GM19240 (cell line): ENCODE measurements around the gene SNX14.
A peak's percentile ranks its signal among the peaks of the same experiment; 100 is the strongest.

Experiments used
- DNase-seq: peaks from one replicate; pipeline ENCODE4 v3.0.0; 2011; ENCODE audit warnings: low spot score; ENCODE audit not compliant: insufficient read length

The SNX14 gene

GRCh38 chr6:85516168-85516567 lies 77.5 kb downstream of the SNX14 start:
- no peak for DNase-seq

DNA sequence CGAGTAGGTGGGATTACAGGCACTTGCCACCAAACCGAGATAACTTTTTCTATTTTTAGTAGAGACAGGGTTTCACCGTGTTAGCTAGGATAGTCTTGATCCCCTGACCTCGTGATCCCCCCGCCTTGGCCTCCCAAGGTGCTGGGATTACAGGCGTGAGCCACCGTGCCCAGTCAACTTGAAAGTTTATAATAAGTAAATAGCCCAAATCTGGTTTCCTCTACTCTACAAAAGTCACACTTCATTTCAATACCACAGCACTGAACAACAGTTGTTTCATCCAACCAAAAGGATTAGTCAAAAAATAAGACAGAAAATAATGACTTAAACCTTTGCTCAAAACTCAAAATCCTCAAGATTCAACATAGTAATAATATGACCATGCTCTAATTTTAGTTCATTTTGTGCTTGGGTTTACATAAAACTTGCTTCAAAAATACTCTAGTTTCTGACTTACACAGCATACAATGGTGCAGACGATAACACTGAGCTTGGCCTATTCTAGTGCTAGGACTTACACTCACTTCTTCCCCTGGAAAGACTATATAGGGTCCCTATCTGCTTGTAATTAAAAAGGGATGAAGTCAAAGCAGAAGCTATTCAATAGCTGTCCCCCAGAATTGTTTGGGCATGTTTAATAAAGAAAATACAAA lies 87.1 kb downstream of the SNX14 start:
- DNase-seq: no peak

DNA sequence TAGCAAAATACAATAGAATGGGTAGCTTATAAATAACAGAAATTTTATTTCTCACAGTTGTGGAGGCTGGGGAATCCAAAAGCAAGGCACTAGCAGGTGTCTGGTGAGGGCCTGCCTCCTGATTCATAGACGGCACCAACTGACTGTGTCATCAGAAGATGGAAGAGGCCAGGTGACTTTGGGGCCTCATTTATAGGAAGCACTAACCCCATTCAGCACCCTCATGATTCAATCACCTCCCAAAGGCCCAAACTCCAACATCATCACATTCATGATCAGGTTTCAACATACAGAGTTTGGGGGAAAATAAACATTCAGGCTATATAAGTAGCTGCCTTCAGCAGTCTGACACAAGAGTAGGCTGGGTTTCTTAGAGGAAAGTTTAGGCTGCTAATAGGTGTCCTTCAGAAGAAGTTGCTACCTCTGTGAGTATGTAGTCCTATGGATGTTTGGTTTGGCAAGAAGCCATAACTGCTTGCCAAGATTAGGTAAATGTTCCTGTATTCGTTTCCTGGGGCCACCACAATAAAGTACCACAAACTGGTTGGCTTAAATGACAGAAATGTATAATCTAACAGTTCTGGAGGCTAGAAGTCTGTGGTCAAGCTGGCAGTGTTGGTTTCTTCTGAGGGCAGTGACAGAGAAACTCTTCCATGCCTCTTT lies 94.9 kb downstream of the SNX14 start:
- no peak for DNase-seq

DNA sequence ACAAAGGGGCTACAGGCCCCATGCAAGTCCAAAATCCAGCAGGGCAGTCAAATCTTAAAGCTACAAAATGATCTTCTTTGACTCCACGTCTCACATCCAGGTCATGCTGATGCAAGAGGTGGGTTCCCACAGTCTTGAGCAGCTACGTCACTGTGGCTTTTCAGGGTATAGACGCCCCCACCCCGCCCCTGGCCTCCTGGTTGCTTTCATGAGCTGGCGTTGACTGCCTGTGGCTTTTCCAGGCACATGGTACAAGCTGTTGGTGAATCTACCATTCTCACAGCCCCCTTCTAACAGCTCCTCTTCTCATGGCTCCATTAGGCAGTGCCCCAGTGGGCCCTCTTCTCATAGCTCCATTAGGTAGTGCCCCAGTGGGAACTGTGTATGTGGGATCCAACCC lies 96.8 kb downstream of the SNX14 start:
- no peak for DNase-seq

DNA sequence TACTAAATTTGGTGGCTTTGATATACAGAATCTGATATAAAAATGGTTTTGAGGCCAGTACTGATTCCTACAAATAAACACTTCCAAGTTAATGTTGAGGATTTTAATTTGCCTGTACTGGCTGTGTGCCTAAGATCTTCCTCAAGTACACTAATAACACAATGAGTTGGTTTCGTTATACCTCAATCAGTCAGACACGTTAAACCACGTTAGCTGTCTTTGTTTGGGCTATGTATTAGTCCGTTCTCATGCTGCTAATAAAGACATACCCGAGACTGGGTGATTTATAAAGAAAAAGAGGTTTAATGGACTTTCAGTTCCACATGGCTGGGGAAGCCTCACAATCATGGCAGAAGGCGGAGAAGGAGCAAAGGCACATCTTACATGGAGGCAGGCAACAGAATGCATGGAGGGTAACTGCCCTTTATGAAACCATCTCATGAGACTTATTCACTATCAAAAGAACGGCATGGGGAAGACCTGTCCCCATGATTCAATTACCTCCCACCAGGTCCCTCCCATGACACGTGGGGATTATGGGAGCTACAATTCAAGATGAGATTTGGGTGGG lies 97.6 kb downstream of the SNX14 start:
- DNase-seq: no peak

- no peak for DNase-seq
Observed at GRCh38 chr6:85494547-85495536, 98.8 kb downstream of the SNX14 start.

DNA sequence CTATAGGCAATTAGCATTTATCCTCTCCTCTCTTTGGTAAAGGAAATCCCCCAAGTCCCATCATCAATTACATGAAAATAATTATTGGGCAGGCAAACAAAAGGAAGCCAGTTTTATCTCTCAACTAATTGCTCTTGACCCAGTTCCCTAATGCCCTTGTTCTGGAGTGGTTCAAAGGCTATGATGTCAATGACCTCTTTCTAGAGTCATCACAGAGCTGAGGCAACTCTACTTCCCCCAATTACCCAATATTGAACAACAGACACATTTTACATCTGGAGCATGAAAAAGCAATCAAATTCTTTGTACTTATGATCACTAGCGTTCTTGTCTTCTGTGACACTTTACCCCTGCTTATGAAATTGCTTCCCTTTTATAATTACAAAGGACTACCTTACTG lies 100.3 kb downstream of the SNX14 start:
- DNase-seq: no peak

DNA sequence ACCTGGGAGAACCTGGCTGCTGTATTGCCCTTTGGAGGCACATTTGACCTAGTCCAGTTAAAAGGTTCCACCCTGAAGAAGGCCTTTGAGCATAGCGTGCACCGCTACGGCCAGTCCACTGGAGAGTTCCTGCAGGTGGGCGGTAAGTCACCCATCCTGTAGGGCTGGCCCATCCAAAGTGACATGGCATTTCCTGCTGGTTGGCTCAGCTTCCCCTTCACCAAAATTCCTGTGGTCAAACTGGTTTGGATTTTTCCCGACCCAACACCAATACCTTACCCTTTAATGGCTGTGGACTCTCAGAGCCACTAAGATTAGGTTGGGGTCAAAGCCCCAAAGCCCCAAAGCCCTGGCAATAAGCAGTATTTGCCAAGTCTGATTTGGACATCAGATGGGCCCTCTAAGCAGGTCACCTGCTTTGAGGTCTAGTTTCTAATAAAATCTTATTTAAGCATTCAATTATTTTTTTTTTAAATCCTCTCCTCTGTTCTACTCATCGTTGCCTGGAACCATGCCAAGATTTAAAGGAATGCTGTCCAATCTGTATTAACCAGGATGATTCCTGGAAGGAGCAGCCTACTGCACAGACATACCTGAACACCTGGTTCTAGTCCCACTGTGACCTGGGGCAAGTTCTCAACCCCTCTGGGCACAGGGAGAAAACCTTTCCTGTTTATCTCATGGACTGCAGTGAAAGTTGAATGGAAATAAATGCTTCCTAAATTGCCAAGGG lies 103.0 kb downstream of the SNX14 start:
- DNase-seq: no peak

GRCh38 chr6:85484948-85485347 lies 108.7 kb downstream of the SNX14 start:
- DNase-seq: no peak

DNA sequence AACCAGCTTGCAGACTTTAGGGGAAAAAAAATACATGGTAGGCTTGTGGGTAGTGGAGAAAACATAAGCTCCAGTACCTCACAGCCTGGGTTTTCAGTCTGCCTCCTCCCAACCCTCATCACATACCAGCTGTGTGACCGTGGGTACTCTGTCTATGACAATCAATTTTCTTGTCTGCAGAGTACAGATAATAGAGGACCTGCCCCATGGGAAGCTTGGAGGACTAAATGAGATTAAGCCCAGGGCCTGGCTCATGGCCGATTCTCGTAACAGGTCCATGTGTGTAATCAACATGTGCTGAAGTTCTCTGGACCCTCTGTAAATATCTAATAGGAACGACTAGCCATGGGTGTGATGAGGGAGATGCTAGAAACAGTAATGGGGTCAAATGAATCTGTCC lies 109.8 kb downstream of the SNX14 start:
- no peak for DNase-seq

DNA sequence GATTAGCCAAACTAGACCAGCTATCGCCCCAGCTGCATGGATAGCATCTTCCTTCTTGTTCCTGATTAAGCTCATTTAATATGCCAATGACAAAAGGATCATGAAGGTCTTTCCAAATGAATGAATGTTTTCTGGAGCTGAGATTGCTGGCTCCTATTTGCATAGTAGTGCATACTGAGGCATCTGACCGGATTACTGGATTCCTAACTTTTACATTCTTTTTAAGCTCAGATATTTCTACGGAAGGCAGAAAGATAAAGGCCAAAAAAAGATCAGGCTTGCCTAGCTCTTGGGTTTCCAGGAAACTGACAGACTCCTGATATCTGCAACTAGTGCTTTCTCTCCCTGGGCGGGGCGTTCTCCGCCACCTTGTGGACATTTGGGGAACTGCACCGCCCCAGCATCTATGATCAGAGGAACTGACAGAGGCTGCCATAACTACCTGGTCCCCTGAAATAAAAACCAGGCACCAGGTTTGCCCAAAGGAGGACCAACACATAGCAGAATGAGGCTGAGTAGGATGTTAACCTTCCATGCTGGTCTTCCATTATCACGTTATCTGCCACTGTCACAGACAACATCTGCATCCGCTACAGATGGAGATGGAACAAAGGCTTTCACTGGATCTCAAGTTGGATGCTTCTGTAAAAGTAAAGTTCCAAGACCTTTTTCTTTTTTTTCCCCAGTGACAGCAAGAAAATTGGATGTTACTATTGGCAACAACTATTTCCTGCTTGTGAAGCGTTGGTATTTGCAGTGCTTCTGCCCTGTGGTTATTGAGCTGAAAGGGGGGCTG lies 110.6 kb downstream of the SNX14 start:
- DNase-seq: peak; percentile 45

DNA sequence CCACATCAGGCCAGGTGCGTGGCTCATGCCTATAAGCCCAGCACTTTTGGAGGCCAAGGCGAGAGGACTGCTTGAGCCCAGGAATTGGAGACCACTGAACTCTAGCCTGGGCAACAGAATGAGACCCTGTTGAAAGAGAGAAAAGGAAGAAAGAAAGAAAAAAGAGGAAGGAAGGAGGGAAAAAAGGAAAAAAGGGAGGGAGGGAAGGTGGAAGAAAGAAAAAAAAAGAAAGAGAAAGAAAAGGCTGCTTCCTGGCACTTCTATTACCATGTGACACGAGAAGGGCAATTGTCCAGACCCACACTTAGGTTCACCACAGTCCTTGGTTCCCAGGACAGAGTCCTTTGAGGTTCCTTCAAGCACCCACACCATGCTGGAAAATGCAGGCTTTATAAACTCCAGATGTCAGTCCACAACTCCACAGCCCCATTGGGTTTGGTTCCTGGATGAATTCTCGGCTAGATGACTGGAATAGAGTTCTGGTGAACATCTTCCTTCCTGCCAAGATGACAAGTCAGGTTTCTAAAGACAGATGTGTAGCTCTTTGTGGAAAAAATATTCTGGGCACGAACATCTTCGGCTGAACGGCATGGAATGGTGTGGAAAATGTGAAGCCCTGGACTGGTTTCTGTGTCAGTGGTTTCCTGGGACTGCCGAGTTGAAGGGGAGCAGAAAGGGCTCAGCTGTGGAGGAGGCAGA lies 111.3 kb downstream of the SNX14 start:
- DNase-seq: no peak

DNA sequence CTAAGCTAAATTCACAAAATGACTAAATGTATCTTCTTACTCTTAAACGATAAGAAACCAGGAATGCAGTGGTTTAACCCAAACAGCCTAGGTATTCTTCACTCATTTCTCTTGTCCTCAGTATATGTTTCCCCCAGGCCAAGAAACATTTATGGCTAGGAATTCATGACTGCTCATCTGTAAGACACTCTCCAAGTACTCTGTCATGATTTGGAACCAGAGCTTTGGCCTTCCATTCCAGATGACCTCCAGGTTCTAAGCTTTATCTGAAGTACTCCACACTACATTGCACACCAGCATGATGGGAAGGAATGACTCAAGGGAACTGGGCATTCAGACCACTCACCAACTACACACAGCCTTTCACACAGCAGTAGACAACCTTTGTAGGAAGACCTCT lies 114.5 kb downstream of the SNX14 start:
- no peak for DNase-seq

DNA sequence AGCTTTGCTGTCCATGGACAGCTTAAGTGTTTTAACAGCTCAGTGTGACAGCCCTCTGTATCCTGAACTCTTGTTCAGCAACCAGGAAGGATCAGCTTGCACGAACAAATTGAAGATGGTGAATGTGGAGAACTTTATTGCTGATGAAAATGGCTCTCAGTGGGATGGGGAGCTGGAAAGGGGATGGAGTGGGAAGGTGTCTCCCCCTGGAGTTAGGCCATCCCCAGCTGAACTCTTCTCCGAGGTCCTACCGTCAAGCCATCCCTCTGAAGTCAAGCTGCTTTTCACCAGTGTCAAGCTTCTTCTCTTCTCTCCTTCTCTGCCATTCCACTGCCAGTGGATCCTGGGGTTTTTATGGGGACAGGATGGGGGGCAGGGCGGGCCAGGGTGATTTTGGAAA lies 117.1 kb downstream of the SNX14 start:
- DNase-seq: no peak

- DNase-seq: no peak
Observed at GRCh38 chr6:85473748-85474147, 119.9 kb downstream of the SNX14 start.

GRCh38 chr6:85472744-85473143 lies 120.9 kb downstream of the SNX14 start:
- DNase-seq: no peak

DNA sequence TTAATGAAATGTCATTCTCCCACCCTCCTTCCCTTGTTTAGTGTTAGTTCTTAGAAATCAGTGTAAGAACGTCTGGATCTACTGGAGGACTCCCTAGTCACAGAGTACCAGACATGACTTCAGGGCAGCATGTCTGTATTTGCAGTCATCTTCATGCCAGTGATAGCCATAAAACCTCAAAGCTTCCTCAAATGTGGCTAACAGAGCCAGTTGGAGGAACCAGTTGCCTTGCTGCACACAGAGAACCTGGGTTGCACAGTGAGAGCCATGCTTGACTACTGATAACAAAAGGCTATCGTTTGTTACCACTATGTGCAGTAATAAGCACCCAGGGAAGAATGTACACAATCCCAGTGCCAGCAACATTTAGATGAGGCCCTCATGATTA lies 123.6 kb downstream of the SNX14 start:
- no peak for DNase-seq

GRCh38 chr6:85469276-85470022 lies 124.2 kb downstream of the SNX14 start:
- DNase-seq: no peak

GRCh38 chr6:85468326-85468725 lies 125.3 kb downstream of the SNX14 start:
- DNase-seq: no peak
